HG02852 (cell line): ENCODE data around the gene PRIM2.
"Not testable (repeated sequence)": the region's sequence is repeated elsewhere in the genome, so short reads cannot be mapped to it uniquely, and the experiment has no call there.

Source experiments
- ATAC-seq: cut with Tn5 transposase; IDR thresholded peaks from one replicate; pipeline ENCODE4 v1.9.1; 2021; ENCODE audit warnings: mild to moderate bottlenecking, moderate library complexity; ENCODE audit not compliant: unreplicated experiment

PRIM2 gene

GRCh38 chr6:57317060-57317943, at the start of gene PRIM2:
Gene PRIM2, plus strand, starts transcription at chr6:57317630. Its CDS starts 816 bp downstream, at chr6:57318446.
- ATAC-seq: peak; percentile 85

DNA sequence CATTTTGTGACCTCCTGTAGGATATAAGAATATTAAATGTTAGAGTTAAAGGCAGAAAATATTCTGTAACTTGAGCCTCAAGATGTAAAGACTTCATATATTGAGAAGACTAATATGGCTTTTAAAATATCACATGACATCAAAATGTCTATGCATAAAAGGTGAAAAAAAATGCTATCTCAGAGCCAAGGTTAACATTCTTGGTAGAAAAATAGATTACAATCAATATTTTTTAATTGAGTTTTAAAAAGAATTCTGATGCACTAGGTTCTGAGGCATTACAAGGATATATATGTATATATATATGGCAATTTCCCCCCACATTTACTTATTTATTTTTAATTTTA, 49.2 kb upstream of the PRIM2 start:
- no peak for ATAC-seq

GRCh38 chr6:57274113-57274824, 43.2 kb upstream of the PRIM2 start:
- not testable (repeated sequence) for ATAC-seq

DNA sequence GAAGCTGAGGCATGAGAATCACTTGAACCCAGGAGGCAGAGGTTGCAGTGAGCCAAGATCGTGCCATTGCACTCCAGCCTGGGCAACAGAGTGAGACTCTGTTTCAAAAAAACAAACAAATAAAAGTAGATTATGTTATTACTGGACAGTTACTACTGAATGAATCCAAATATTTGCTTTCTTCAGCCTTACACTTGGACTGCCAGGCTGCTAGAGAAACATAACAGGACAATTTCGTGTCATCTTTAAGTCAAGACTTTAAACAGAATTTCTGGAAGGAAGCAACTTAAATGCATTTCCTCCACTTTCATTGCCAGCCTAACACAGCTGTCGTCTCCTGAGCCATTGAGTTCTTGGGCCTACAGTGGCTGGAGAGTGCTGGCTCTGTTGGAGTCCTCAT, 42.0 kb upstream of the PRIM2 start:
- no peak for ATAC-seq

- ATAC-seq: no peak
Observed at GRCh38 chr6:57276946-57277345, 40.5 kb upstream of the PRIM2 start.

DNA sequence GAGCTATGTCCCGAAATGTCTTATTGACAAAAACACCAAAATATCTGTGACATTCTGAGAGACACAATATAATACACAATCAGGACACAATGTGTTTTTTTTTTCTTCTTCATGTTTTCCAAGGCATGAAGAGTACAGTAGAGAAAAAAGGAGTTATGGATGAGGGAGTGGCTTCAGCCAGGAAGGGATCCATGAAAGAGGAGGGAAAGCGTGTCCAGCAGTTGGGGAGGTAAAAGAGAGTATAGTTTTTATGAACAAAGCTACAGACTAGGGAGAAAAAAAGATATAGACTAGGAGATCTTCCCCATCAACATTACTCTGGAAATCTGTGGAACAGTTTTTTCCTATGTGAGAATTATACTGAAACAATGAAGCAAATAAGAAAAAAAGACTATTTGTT, 38.9 kb upstream of the PRIM2 start:
- no peak for ATAC-seq

DNA sequence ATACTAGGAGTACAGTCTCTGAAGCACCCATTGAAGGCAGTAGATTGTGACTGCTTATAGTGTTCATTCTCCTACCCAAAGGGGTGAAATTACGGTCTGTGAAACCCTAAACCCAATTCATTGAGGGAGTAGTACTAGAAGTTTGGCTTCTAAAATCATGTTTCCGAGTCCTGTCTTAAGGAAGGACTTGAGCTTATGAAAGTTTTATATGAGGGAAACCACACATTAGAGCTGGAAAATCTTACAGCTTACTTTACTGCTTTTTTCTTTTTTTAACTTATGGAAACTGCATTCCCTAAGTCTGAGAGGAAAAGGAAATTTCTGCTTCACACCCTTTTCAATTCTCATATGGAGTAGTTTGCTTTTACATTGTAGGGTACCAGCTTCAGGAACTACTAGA, 38.4 kb upstream of the PRIM2 start:
- ATAC-seq: no peak

DNA sequence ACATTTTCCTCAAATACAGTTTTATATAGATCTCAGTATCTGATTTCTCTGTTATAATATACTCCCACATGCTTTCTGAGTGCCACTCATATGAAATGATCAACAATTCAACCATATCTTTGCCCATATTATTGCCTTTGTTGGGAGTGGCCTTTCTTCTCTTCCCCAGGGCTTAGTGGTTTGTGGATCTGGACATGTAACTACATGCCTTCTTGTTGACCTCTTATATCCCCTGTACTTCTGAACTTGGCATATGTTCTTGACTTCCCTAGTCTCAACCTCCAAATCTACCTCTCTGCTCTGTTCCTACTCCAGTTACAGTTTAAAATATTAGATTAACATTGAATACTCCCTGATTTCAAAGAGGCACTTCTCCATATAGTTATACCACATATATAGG, 34.3 kb upstream of the PRIM2 start:
- ATAC-seq: no peak

DNA sequence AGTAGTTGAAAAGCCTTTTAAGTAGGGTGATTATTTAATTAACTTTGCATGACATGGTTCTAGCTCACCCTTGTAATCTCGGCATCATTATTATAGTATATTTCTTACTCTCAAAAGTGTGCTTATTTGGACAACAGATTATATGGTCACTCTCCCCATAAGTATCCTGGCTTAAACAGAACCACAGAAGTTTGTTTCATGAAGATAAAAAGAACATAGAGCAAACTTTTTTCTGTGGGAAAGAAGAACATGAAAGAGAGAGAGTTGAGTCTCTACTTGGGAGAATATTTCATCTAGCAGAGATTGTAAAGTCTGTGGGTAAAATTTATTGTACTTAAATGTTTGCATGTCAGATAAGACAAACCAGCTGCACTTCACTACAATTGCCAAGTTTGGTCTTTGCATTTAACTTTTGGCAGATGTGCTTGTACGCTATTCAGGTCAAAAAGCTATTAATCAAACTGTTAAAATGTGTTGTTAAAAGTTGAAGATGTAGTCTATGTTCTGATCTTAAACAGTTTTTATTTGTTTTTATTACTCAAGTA, 33.4 kb upstream of the PRIM2 start:
- ATAC-seq: no peak

- ATAC-seq: not testable (repeated sequence)
Observed at GRCh38 chr6:57288136-57288535, 29.3 kb upstream of the PRIM2 start.

- ATAC-seq: not testable (repeated sequence)
Observed at GRCh38 chr6:57293472-57293871, 24.0 kb upstream of the PRIM2 start.

- ATAC-seq: no peak
Observed at GRCh38 chr6:57294862-57295445, 22.5 kb upstream of the PRIM2 start.

GRCh38 chr6:57297505-57297904, 19.9 kb upstream of the PRIM2 start:
- ATAC-seq: no peak

GRCh38 chr6:57298741-57299140, 18.7 kb upstream of the PRIM2 start:
- ATAC-seq: no peak

- ATAC-seq: no peak
Observed at GRCh38 chr6:57301757-57302156, 15.7 kb upstream of the PRIM2 start.

DNA sequence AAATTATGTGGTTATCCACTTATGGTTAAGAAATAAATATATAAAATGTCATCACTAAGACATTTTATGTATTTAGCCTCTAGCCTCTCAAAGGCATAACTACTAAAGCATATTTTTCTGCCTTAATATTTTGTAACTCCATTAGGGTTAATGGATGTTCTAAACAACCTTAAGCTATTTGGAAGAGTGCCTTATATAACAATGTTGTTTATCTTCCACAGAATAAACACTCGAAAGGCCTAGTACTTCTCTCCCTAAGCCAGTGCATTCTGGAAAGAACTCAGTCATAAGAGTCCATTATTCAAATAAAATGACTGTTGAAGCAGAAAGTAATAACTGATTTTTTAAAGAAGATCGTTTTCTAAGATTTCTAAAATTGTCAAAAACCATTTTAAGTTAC, 15.0 kb upstream of the PRIM2 start:
- ATAC-seq: no peak

GRCh38 chr6:57303931-57304681, 13.3 kb upstream of the PRIM2 start:
- ATAC-seq: no peak

GRCh38 chr6:57305107-57305506, 12.3 kb upstream of the PRIM2 start:
- ATAC-seq: no peak

DNA sequence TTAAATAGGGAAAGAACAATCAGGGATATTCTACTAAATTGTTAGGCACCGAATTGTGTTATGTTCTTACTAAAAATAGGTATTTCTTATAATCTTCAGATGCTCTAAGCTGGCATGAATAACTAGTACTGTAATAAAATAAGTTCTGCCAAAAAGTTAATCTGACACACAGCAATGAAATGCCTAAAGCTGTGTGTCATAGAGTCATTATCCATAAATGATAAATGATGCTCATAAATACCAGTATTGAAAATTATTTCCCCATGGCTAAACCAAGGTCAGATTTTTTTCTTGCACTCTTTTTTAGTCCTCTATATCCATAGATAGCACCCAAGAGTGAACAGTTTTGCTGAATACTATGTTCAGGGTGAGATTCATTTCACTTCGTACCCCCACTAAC, 11.7 kb upstream of the PRIM2 start:
- no peak for ATAC-seq

DNA sequence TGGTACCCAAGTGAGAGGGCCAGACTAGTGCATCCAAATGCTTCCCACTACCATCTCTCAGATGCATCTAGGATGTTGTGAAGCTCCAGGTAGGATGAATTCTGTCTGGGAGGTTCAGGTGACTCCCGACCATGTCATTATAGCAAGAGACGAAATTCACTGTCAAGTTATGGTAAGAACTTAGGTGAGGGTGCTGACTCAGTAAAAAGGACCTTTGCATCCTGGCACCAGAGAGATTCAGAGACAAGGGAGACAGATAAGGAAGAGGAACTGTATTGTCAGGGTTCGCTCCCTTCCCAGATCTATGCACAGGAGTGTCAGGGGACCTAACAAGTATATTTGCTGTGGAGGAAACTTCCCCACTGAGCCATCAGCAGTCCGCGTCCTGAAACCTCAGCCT, 11.2 kb upstream of the PRIM2 start:
- ATAC-seq: no peak

DNA sequence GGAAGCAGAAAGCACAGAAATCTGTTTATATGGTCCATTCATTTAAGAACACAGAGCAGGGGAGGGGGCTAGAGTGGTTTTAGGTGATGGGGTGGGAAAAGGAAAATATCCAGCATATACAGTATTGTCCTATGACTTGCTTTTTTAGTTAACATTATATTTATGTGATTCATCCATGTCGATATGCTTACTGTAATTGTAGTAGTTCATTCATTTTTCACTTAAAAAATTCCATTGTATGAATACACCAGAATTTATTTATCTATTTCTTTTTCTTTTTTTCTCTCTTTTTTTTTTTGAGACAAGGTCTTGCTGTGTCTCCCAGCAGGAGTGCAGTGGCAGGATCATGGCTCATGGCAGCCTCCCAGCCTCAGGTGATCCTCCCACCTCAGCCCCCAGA, 9.6 kb upstream of the PRIM2 start:
- no peak for ATAC-seq
